Bronchus fibroblast of lung (primary cell): ENCODE measurements around the gene TRABD. TPM values are rescaled to one million over a fixed set of nuclear protein-coding genes. Genes with fewer than 3 reads are reported as not detected.

Experiments
- total RNA-seq: library from RNA; depleted of rRNA; stranded (reverse); fragments of >200 nt; gene quantifications from 2 replicates; pipeline ENCODE4 v1.2.3, GENCODE V29; 2015

TRABD gene
- total RNA-seq, result 35.8 and 37.5 TPM in 2 replicates

GRCh38 chr22:50185375-50186087 is at the start of gene TRABD:
TSS of gene TRABD (plus strand) at chr22:50185913. CDS start at chr22:50193061, 7,148 bp downstream.

GRCh38 chr22:50170453-50171318 is 15.0 kb upstream of the TRABD start, which contains the start of gene PANX2:
TSS of gene PANX2 (plus strand) at chr22:50170731. CDS start at chr22:50170731, 0 bp downstream.

GRCh38 chr22:50200461-50201190 is 14.9 kb downstream of the TRABD start, which contains the start of gene SELENOO:
TSS of gene SELENOO (plus strand) at chr22:50201011. CDS start at chr22:50201037, 26 bp downstream.

GRCh38 chr22:50244420-50245213 is 58.9 kb downstream of the TRABD start, which contains the start of gene TUBGCP6:
TSS of gene TUBGCP6 (minus strand) at chr22:50245023. CDS start at chr22:50244459, 564 bp downstream.

Other genes with a start within 250 kb of the TRABD start
- 38.2 and 39.8 TPM in 2 replicates for gene PIM3, start 225.1 kb upstream of the TRABD start, total RNA-seq
- gene IL17REL, start 173.1 kb upstream of the TRABD start, total RNA-seq, result not detected in 2 replicates
- gene TTLL8, start 127.6 kb upstream of the TRABD start, total RNA-seq, result not detected in 2 replicates
- not detected in 2 replicates for gene MLC1, start 100.5 kb upstream of the TRABD start, total RNA-seq
- 0.67 and 1.6 TPM in 2 replicates for gene MOV10L1, start 95.9 kb upstream of the TRABD start, total RNA-seq
- 0.17 and 0.45 TPM in 2 replicates for gene PANX2, start 15.2 kb upstream of the TRABD start, total RNA-seq
- 22.7 and 24.9 TPM in 2 replicates for gene SELENOO, start 15.1 kb downstream of the TRABD start, total RNA-seq
- 18.1 and 22.0 TPM in 2 replicates for gene TUBGCP6, start 59.1 kb downstream of the TRABD start, total RNA-seq
- gene HDAC10, start 65.4 kb downstream of the TRABD start, total RNA-seq, result 12.8 and 18.5 TPM in 2 replicates
- 32.1 and 32.3 TPM in 2 replicates for gene MAPK12, start 75.8 kb downstream of the TRABD start, total RNA-seq
- 4.4 and 5.5 TPM in 2 replicates for gene MAPK11, start 84.5 kb downstream of the TRABD start, total RNA-seq
- gene PLXNB2, start 121.7 kb downstream of the TRABD start, total RNA-seq, result 100 and 107 TPM in 2 replicates
- gene DENND6B, start 141.1 kb downstream of the TRABD start, total RNA-seq, result 1.2 and 1.3 TPM in 2 replicates
- gene PPP6R2, start 157.4 kb downstream of the TRABD start, total RNA-seq, result 38.1 and 40.5 TPM in 2 replicates